ENCODE measurements around the gene SLC34A3.

GRCh38 chr9:137198902-137199283 is 31.8 kb upstream of the SLC34A3 start:
- no peak for TF ChIP-seq NFRKB (IDR thresholded peaks at IDR 0.05)
- no peak for TF ChIP-seq FOXK2 (IDR thresholded peaks at IDR 0.05)
- TF ChIP-seq FOXM1 (IDR thresholded peaks at IDR 0.05; ENCODE audit: borderline replicate concordance), result no peak
- TF ChIP-seq ARNT (IDR thresholded peaks at IDR 0.05), result no peak
- no peak for TF ChIP-seq FOXA1 (IDR thresholded peaks at IDR 0.05)
- no peak for TF ChIP-seq BHLHE40 (IDR thresholded peaks at IDR 0.05; ENCODE audit: borderline replicate concordance)
- no peak for TF ChIP-seq TARDBP (IDR thresholded peaks at IDR 0.05)
- TF ChIP-seq SUZ12 (IDR thresholded peaks at IDR 0.05), result no peak
- no peak for TF ChIP-seq L3MBTL2 (conservative IDR thresholded peaks at IDR 0.05)
- no peak for TF ChIP-seq SP1 (IDR thresholded peaks at IDR 0.05)
- TF ChIP-seq ZNF384 (IDR thresholded peaks at IDR 0.05), result no peak
